ENCODE data around the gene GAS2L2. TPM values are rescaled to one million over a fixed set of nuclear protein-coding genes. Genes with fewer than 3 reads are reported as not detected.
A peak's percentile ranks its signal among the peaks of the same experiment; 100 is the strongest.

GAS2L2 gene
- total and polyA plus RNA-seq, 2 of the 8 experiments (the other 6 are each of a cell fraction or from before 2014, with no cell fraction given): 0.09 to 0.13 TPM

- no peak overlapping the region for H4K5ac ChIP-seq (ENCODE audit: insufficient read length, low read depth, low read length)
- peaks cover 7 to 26% (median 8%) of the 10 kb centered on the region in 4 experiments; a peak in 6 of 7 replicates for H3K4me1 ChIP-seq (replicated peaks in 1 of 4; ENCODE audit: control insufficient read depth in 3 of 4, insufficient read depth in 4 of 4, low read length in 3 of 4)
- peak overlapping the region; percentile 67 to 85 (median 78) for H3K4me3 ChIP-seq (ENCODE audit: extremely low read depth in 1 of 4, insufficient read depth in 2 of 4, low read depth in 3 of 4, low read length in 4 of 4)
- H3K18ac ChIP-seq (ENCODE audit: extremely low read depth, low read length): peak overlapping the region; percentile 93; the same call in 1 of the 2 replicates
- H2BK120ac ChIP-seq (replicated peaks; ENCODE audit: low read depth, low read length): no peak overlapping the region
- peaks cover 2% of the 10 kb centered on the region; the same call in 1 of the 2 replicates for H3K79me1 ChIP-seq (ENCODE audit: low read depth, low read length)
- ChIA-PET POLR2A (ENCODE audit: partially characterized antibody) (interaction anchor here (0.5 to 3.7 kb wide), 12 partner anchors 9 to 771 kb away, joined by 3 to 16 read pairs (median 3); partner anchors contain the start of genes CCT6B, TAF15 and ZNF830), CTCF (ENCODE audit: partially characterized antibody) (interaction anchor here (0.9 to 9.8 kb wide), 11 partner anchors 8 to 119 kb away, joined by 3 to 45 read pairs (median 3); no protein-coding TSS in a partner anchor)
- no peak overlapping the region for H3K27ac ChIP-seq (ENCODE audit: low read depth, low read length)
- no peak overlapping the region for H2BK12ac ChIP-seq (ENCODE audit: low read depth, low read length)
- no peak overlapping the region for H4K91ac ChIP-seq (replicated peaks; ENCODE audit: insufficient read length, low read length)
- H3K79me2 ChIP-seq (ENCODE audit: control insufficient read depth in 1 of 2, insufficient read depth in 2 of 2, low read length in 2 of 2): no peaks in the 10 kb centered on the region
- 5% methylated on average over 21 of the region's 47 CpGs; no CpG with 5 or more reads in 1 of the 2 experiments for WGBS, 2 experiments (ENCODE audit: extremely low coverage in 1 of 2, insufficient coverage in 1 of 2, insufficient read length in 1 of 2, insufficient replicate concordance in 2 of 2, low coverage in 1 of 2, low lambda C conversion rate in 2 of 2, missing lambda C conversion rate in 1 of 2)
- no peaks in the 10 kb centered on the region for H3K36me3 ChIP-seq (ENCODE audit: control insufficient read depth in 2 of 4, insufficient read depth in 4 of 4, low read length in 3 of 4)
- peak in 1 of 2 experiments; percentile 70 for DNase-seq (ENCODE audit: low read depth in 1 of 2, low spot score in 2 of 2)
- H3K4ac ChIP-seq (replicated peaks; ENCODE audit: insufficient read length, low read depth, low read length): no peak overlapping the region
- no peak overlapping the region for H3K14ac ChIP-seq (ENCODE audit: insufficient read length)
- no peak overlapping the region for H3K23ac ChIP-seq (ENCODE audit: insufficient read length)
- H3K27me3 ChIP-seq (replicated peaks in 1 of 4; ENCODE audit: control insufficient read depth in 3 of 4, extremely low read depth in 1 of 4, insufficient read depth in 3 of 4, low read length in 3 of 4): peaks cover 0 to 8% (median 5%) of the 10 kb centered on the region in 4 experiments; a peak in 4 of 7 replicates
- no peak overlapping the region for H2BK20ac ChIP-seq (ENCODE audit: low read length)
- H3K9me3 ChIP-seq (ENCODE audit: insufficient read depth in 2 of 2, low read depth in 1 of 2, low read length in 1 of 2): no peaks in the 10 kb centered on the region
- H4K20me1 ChIP-seq (replicated peaks in 1 of 2; ENCODE audit: control insufficient read depth in 1 of 2, insufficient read depth in 2 of 2, low read length in 2 of 2): peaks cover 5 to 13% of the 10 kb centered on the region in 2 experiments
- no peak overlapping the region for H2AK5ac ChIP-seq (ENCODE audit: low read depth, low read length)
- H2BK5ac ChIP-seq (ENCODE audit: low read depth, low read length): peak overlapping the region; percentile 44; the same call in 1 of the 2 replicates
- H2BK15ac ChIP-seq (ENCODE audit: low read length): no peak overlapping the region; the same call in 1 of the 2 replicates
- no peak for FAIRE-seq
- H3K4me2 ChIP-seq (ENCODE audit: insufficient read depth in 1 of 2, low read depth in 2 of 2, low read length in 2 of 2): peak overlapping the region; percentile 78 to 98
- no peak overlapping the region for H3K56ac ChIP-seq (replicated peaks; ENCODE audit: insufficient read length, low read depth, low read length)
- H2AFZ ChIP-seq (ENCODE audit: low read length): no peak overlapping the region
- peak overlapping the region in 2 of 4 experiments; percentile 38 to 39; a peak in 3 of 7 replicates for H3K9ac ChIP-seq (replicated peaks in 1 of 4; ENCODE audit: extremely low read depth in 1 of 4, low read depth in 3 of 4, low read length in 3 of 4)
- H3K23me2 ChIP-seq (ENCODE audit: low read depth, low read length): peaks cover 9% of the 10 kb centered on the region; the same call in 1 of the 2 replicates
- no peak overlapping the region for H4K8ac ChIP-seq (ENCODE audit: extremely low read depth, insufficient read depth, low read length)
- TF ChIP-seq RAD21 (IDR thresholded peaks at IDR 0.05 in 1 of 2, conservative IDR thresholded peaks at IDR 0.05 in 1 of 2; ENCODE audit: low read depth in 2 of 2, low read length in 2 of 2) (no peak), CTBP2 (IDR thresholded peaks at IDR 0.05; ENCODE audit: borderline replicate concordance, insufficient read depth, insufficient read length, low read length) (peak; percentile 46), MAX (IDR thresholded peaks at IDR 0.05) (0 out of 2 replicates have a peak, but pooled peaks have one; percentile 13), POLR2A (IDR thresholded peaks at IDR 0.05; ENCODE audit: control extremely low read depth in 1 of 2, low read depth in 2 of 2, low read length in 2 of 2) (no peak), HDAC2 (IDR thresholded peaks at IDR 0.05; ENCODE audit: borderline replicate concordance in 1 of 2, low read depth in 2 of 2, low read length in 2 of 2) (no peak), KDM5A (IDR thresholded peaks at IDR 0.05; ENCODE audit: low read length) (no peak), SAP30 (IDR thresholded peaks at IDR 0.05; ENCODE audit: insufficient read depth, insufficient replicate concordance, low read length) (peak; percentile 53), ATF3 (IDR thresholded peaks at IDR 0.05; ENCODE audit: insufficient read depth, low read depth, low read length) (no peak)
Measured at GRCh38 chr17:35731917-35732805, 20.9 kb downstream of the GAS2L2 start.
